Neural crest cell (in vitro differentiated cells): Measurements from ENCODE around the gene MSH5. TPM values are rescaled to one million over a fixed set of nuclear protein-coding genes. Genes with fewer than 3 reads are reported as not detected.
A peak's percentile ranks its signal among the peaks of the same experiment; 100 is the strongest.
"Not testable (repeated sequence)": the region's sequence is repeated elsewhere in the genome, so short reads cannot be mapped to it uniquely, and the experiment has no call there.

Experiments used
- DNase-seq: peaks from one replicate; pipeline ENCODE4 v3.0.0; 2021; ENCODE audit warnings: low read depth, mixed read lengths, low spot score
- H3K27ac Mint-ChIP-seq: one replicate; pipeline ENCODE4 v1.8.0; 2021; ENCODE audit warnings: mild to moderate bottlenecking, mixed read lengths; ENCODE audit not compliant: unreplicated experiment
- H3K27me3 Mint-ChIP-seq: 2 replicates; pipeline ENCODE4 v1.8.0; 2021; ENCODE audit warnings: low read depth, mild to moderate bottlenecking, mixed read lengths
- H3K36me3 Mint-ChIP-seq: 2 replicates; pipeline ENCODE4 v1.8.0; 2021; ENCODE audit warnings: low read depth, mild to moderate bottlenecking, mixed read lengths
- H3K4me1 Mint-ChIP-seq: 2 replicates; pipeline ENCODE4 v1.8.0; 2021; ENCODE audit warnings: mixed read lengths
- H3K4me3 Mint-ChIP-seq: one replicate; pipeline ENCODE4 v1.8.0; 2021; ENCODE audit warnings: mild to moderate bottlenecking, mixed read lengths
- H3K9me3 Mint-ChIP-seq: 2 replicates; pipeline ENCODE4 v1.8.0; 2021; ENCODE audit warnings: mixed read lengths
- microRNA-seq: library from miRNA; unstranded; fragments of <30 nt; microRNA quantifications from one replicate; pipeline ENCODE4, GENCODE V29; 2020
- total RNA-seq: library from RNA; stranded (reverse); gene quantifications from 2 replicates; pipeline ENCODE4 v1.2.1, GENCODE V29; 2021
- TF ChIP-seq, protein P1 (sequence below): fragments of 200-600 bp; sonication (generic); conservative IDR thresholded peaks from 2 replicates; pipeline ENCODE4 v1.5.0; 2021; ENCODE audit warnings: antibody characterized with exemption, mild to moderate bottlenecking

MSH5 gene
- total RNA-seq, 1 donor from 2014 or later = 79.5 TPM

DNA sequence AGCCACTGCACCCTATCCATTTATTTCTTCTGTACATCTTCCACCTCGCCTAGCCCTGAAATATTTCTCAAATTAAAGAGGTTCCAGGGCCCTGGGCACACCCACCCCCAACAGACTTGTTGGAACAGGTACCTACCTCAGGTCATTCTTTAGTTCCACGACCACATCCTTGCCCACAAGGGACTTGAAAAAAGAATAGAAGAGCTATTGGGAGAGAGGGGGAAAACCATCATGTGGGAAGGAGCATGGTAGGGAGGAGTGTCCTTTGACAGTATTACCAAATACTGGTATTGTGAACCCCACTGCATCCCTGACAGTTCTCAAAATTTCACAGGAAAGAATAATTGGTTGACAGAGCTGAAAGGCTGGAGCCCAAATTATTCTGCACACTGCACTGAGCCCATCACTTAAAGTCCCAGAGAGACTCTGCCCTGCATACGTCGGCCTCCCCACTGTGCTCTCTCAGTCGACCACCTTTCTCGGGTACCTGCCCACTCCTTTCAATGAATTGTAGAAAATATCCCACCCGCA lies 66.2 kb downstream of the MSH5 start:
- Mint-ChIP-seq H3K4me1 (peaks cover 18% of the 10 kb centered on the region), H3K4me3 (peak overlapping the region; percentile 94), H3K27me3 (no peaks in the 10 kb centered on the region), H3K9me3 (no peaks in the 10 kb centered on the region), H3K27ac (peak overlapping the region; percentile 99), H3K36me3 (peaks cover 6% of the 10 kb centered on the region)
- no peak for DNase-seq
- TF ChIP-seq, protein P1, sequence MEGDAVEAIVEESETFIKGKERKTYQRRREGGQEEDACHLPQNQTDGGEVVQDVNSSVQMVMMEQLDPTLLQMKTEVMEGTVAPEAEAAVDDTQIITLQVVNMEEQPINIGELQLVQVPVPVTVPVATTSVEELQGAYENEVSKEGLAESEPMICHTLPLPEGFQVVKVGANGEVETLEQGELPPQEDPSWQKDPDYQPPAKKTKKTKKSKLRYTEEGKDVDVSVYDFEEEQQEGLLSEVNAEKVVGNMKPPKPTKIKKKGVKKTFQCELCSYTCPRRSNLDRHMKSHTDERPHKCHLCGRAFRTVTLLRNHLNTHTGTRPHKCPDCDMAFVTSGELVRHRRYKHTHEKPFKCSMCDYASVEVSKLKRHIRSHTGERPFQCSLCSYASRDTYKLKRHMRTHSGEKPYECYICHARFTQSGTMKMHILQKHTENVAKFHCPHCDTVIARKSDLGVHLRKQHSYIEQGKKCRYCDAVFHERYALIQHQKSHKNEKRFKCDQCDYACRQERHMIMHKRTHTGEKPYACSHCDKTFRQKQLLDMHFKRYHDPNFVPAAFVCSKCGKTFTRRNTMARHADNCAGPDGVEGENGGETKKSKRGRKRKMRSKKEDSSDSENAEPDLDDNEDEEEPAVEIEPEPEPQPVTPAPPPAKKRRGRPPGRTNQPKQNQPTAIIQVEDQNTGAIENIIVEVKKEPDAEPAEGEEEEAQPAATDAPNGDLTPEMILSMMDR = no peak

DNA sequence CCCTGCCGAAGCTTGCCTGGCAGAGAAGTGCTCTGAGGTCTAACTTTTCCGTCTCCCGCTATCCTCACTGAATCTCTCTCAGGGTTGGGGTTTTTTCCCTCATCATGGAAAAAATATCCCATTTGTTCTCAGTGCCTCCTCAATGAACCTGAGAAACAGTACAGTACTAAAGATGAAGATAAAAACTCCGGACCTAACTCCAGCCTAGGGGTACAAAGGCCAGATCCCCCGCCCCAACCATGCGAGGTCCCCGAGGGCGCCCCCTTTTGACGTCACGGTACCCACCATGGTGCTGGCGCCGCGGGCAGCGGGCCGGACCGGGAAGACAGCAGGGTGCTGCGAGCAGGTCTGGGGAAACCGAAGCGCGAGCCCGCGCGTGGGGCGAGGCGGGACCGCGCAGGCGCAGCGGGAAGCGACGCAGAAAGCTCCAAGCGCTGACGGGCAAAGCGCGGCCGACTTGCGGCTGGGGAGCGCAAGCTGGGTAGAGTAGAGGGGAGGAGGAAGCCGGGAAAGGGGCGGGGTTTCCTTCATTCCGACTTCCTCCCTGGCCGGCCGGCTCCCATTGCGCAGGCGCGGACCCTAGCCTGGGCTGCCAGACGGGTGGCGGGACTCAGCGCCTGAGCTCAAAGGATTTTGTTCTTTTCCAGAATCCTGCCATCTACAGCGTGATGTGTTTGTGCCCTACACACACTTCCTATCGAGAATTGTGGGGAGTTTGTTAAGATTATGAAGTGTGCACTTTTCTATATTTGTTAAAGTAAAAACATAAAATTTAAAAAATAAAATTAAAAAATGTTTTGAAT lies 66.9 kb downstream of the MSH5 start, which contains the start of gene LSM2:
TSS of gene LSM2 (minus strand) at position 497 of the 803 bp plus-strand sequence. CDS start at position 288, 209 bp downstream.
- Mint-ChIP-seq H3K27ac (peak within 1 kb of the TSS; percentile 99), H3K4me3 (peak within 1 kb of the TSS; percentile 94), H3K27me3 (no peaks in the 10 kb centered on the region), H3K36me3 (peaks cover 2% of the 10 kb centered on the region), H3K4me1 (peaks cover 18% of the 10 kb centered on the region), H3K9me3 (no peaks in the 10 kb centered on the region)
- TF ChIP-seq, protein P1 = no peak
- DNase-seq = peak; percentile 98

DNA sequence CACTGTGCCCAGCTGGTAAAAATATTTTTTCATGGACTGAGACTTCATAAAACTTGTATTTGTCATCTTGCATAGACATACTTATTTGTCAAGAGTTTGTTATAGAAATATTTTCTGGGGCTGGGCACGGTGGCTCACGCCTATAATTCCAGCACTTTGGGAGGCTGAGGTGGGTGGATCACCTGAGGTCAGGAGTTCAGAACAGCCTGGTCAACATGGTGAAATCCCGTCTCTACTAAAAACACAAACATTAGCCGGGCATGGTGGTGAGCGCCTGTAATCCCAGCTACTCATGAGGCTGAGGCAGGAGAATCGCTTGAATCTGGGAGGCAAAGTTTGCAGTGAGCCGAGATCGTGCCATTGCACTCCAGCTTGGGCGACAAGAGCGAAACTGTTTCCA lies 68.8 kb downstream of the MSH5 start:
- not testable (repeated sequence) for DNase-seq, H3K36me3 Mint-ChIP-seq, H3K4me3 Mint-ChIP-seq, H3K9me3 Mint-ChIP-seq, H3K27ac Mint-ChIP-seq, H3K27me3 Mint-ChIP-seq
- H3K4me1 Mint-ChIP-seq = peaks cover 16% of the 10 kb centered on the region

DNA sequence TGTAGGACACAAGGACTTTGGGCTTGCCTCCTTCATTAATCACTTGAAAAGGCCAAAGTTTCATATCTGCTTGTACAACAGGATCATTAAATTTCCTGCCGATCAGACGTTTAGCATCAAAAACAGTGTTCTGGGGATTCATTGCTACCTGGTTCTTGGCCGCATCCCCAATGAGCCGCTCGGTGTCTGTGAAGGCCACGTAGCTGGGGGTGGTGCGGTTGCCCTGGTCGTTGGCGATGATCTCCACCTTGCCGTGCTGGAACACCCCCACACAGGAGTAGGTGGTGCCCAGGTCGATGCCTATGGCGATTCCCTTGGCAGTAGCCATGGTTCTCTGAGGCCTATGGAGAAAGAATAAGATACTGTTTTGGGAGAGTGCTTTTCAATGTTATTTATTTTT lies 71.8 kb downstream of the MSH5 start:
- no peak overlapping the region for H3K4me3 Mint-ChIP-seq
- H3K27me3 Mint-ChIP-seq = no peaks in the 10 kb centered on the region

More for the DNA sequence above, 71.8 kb downstream of the MSH5 start:
- Mint-ChIP-seq H3K9me3 (no peaks in the 10 kb centered on the region), H3K27ac (no peak overlapping the region), H3K4me1 (peaks cover 26% of the 10 kb centered on the region), H3K36me3 (peaks cover 5% of the 10 kb centered on the region)
- TF ChIP-seq, protein P1 = no peak
- DNase-seq = no peak

Small RNA genes lying within 50 kb of the gene (microRNA-seq; reads per million reads assigned to microRNA genes)
- 8.3 reads per million, percentile 13 among the genes with 10 or more reads in this experiment for gene MIR4646

Other genes starting within 250 kb of the MSH5 start
- 0.61 TPM in 1 of 2 replicates, not detected in the other for gene MICB, start 241.9 kb upstream of the MSH5 start, total RNA-seq
- gene MCCD1, start 211.0 kb upstream of the MSH5 start, total RNA-seq = not detected in 2 replicates
- gene DDX39B, start 198.0 kb upstream of the MSH5 start, total RNA-seq = 836 and 881 TPM in 2 replicates
- gene ATP6V1G2, start 193.4 kb upstream of the MSH5 start, total RNA-seq = 3.3 and 5.1 TPM in 2 replicates
- gene NFKBIL1, start 192.4 kb upstream of the MSH5 start, total RNA-seq = 25.7 and 28.6 TPM in 2 replicates
- gene LTA, start 167.7 kb upstream of the MSH5 start, total RNA-seq = 0.26 and 0.36 TPM in 2 replicates
- gene TNF, start 164.4 kb upstream of the MSH5 start, total RNA-seq = not detected in 2 replicates
- gene LTB, start 157.6 kb upstream of the MSH5 start, total RNA-seq = not detected in 2 replicates
- gene LST1, start 153.7 kb upstream of the MSH5 start, total RNA-seq = not detected in 2 replicates
- not detected in 2 replicates for gene NCR3, start 147.0 kb upstream of the MSH5 start, total RNA-seq
- gene AIF1, start 124.8 kb upstream of the MSH5 start, total RNA-seq = not detected in 2 replicates
- 347 and 356 TPM in 2 replicates for gene PRRC2A, start 119.3 kb upstream of the MSH5 start, total RNA-seq
- gene BAG6, start 87.3 kb upstream of the MSH5 start, total RNA-seq = 439 and 459 TPM in 2 replicates
- 3.8 and 4.2 TPM in 2 replicates for gene APOM, start 84.1 kb upstream of the MSH5 start, total RNA-seq
- 23.5 TPM in 2 replicates for gene C6orf47, start 79.2 kb upstream of the MSH5 start, total RNA-seq
- 16.8 and 17.6 TPM in 2 replicates for gene GPANK1, start 75.0 kb upstream of the MSH5 start, total RNA-seq
- 185 and 188 TPM in 2 replicates for gene CSNK2B, start 73.9 kb upstream of the MSH5 start, total RNA-seq
- 24.0 and 24.2 TPM in 2 replicates for gene LY6G5B, start 70.0 kb upstream of the MSH5 start, total RNA-seq
- 9.1 and 11.0 TPM in 2 replicates for gene LY6G5C, start 58.9 kb upstream of the MSH5 start, total RNA-seq
- gene ABHD16A, start 36.7 kb upstream of the MSH5 start, total RNA-seq = 70.9 and 73.6 TPM in 2 replicates
- gene LY6G6F, start 33.1 kb upstream of the MSH5 start, total RNA-seq = not detected in 2 replicates
- not detected in 2 replicates for gene LY6G6D, start 24.7 kb upstream of the MSH5 start, total RNA-seq
- 1.2 TPM in 2 replicates for gene LY6G6C, start 18.3 kb upstream of the MSH5 start, total RNA-seq
- not detected in 2 replicates for gene MPIG6B, start 16.6 kb upstream of the MSH5 start, total RNA-seq
- gene DDAH2, start 10.7 kb upstream of the MSH5 start, total RNA-seq = 186 and 194 TPM in 2 replicates
- 305 and 313 TPM in 2 replicates for gene CLIC1, start 3.5 kb upstream of the MSH5 start, total RNA-seq
- 21.3 and 25.1 TPM in 2 replicates for gene SAPCD1, start 22.7 kb downstream of the MSH5 start, total RNA-seq
- 2.0 and 2.7 TPM in 2 replicates for gene VWA7, start 37.3 kb downstream of the MSH5 start, total RNA-seq
- 162 and 163 TPM in 2 replicates for gene VARS1, start 55.7 kb downstream of the MSH5 start, total RNA-seq
- gene LSM2, start 67.0 kb downstream of the MSH5 start, total RNA-seq = 122 and 135 TPM in 2 replicates
- gene HSPA1L, start 75.3 kb downstream of the MSH5 start, total RNA-seq = 1.5 and 1.8 TPM in 2 replicates
- gene HSPA1A, start 75.5 kb downstream of the MSH5 start, total RNA-seq = 70.3 and 72.3 TPM in 2 replicates
- gene HSPA1B, start 87.7 kb downstream of the MSH5 start, total RNA-seq = 78.5 and 82.5 TPM in 2 replicates
- gene NEU1, start 122.8 kb downstream of the MSH5 start, total RNA-seq = 46.3 and 49.9 TPM in 2 replicates
- 0.32 and 0.84 TPM in 2 replicates for gene SLC44A4, start 139.0 kb downstream of the MSH5 start, total RNA-seq
- 202 and 205 TPM in 2 replicates for gene EHMT2, start 157.7 kb downstream of the MSH5 start, total RNA-seq
- gene ZBTB12, start 162.1 kb downstream of the MSH5 start, total RNA-seq = 60.8 and 61.1 TPM in 2 replicates
- 0.35 and 1.2 TPM in 2 replicates for gene C2, start 187.7 kb downstream of the MSH5 start, total RNA-seq
- gene CFB, start 206.1 kb downstream of the MSH5 start, total RNA-seq = not detected in 2 replicates
- gene NELFE, start 219.0 kb downstream of the MSH5 start, total RNA-seq = 86.1 and 88.4 TPM in 2 replicates
- 77.9 and 88.7 TPM in 2 replicates for gene SKIC2, start 219.2 kb downstream of the MSH5 start, total RNA-seq
- gene DXO, start 232.1 kb downstream of the MSH5 start, total RNA-seq = 23.8 and 26.6 TPM in 2 replicates
- gene C4A, start 242.1 kb downstream of the MSH5 start, total RNA-seq = 5.6 and 10.1 TPM in 2 replicates